Measurements from ENCODE around the gene NHS.

Gene NHS

GRCh38 chrX:17634542-17635207, 259.7 kb downstream of the NHS start:
- Histone ChIP-seq H4K20me1 (ENCODE audit: insufficient read depth, low read length) (no peaks in the 10 kb centered on the region), H3K36me3 (ENCODE audit: insufficient read depth, low read length) (no peaks in the 10 kb centered on the region), H3K27me3 (ENCODE audit: insufficient read depth, low read length, poor library complexity) (no peaks in the 10 kb centered on the region), H3K27ac (ENCODE audit: low read length) (no peak overlapping the region), H3K4me1 (ENCODE audit: insufficient read depth, low read length) (no peaks in the 10 kb centered on the region), H3K9me3 (ENCODE audit: insufficient read depth, low read length, severe bottlenecking) (no peaks in the 10 kb centered on the region), H3K79me2 (ENCODE audit: insufficient read depth, low read length) (no peaks in the 10 kb centered on the region), H3K9ac (ENCODE audit: low read depth, low read length) (no peak overlapping the region), H2AFZ (ENCODE audit: low read depth, low read length) (no peak overlapping the region), H3K4me3 (ENCODE audit: low read depth in 1 of 2, low read length in 2 of 2) (no peak overlapping the region), H3K4me2 (ENCODE audit: insufficient read depth, low read length) (no peak overlapping the region)
- ATAC-seq (ENCODE audit: insufficient read depth, low read depth) (no peak), DNase-seq (no peak)
- TF ChIP-seq EZH2 (IDR thresholded peaks at IDR 0.05; ENCODE audit: borderline replicate concordance, low read depth, low read length, severe bottlenecking) = no peak
- no peak for TF ChIP-seq CTCF (IDR thresholded peaks at IDR 0.05; ENCODE audit: borderline replicate concordance, extremely low read depth, low read length, poor library complexity, severe bottlenecking)

GRCh38 chrX:17635231-17635630, 260.2 kb downstream of the NHS start:
- no peak for DNase-seq
- no peak overlapping the region for H2AFZ ChIP-seq (ENCODE audit: low read depth, low read length)
- no peaks in the 10 kb centered on the region for H4K20me1 ChIP-seq (ENCODE audit: insufficient read depth, low read length)
- no peak overlapping the region for H3K4me3 ChIP-seq (ENCODE audit: low read depth in 1 of 2, low read length in 2 of 2)
- no peak for ATAC-seq (ENCODE audit: insufficient read depth, low read depth)
- H3K79me2 ChIP-seq (ENCODE audit: insufficient read depth, low read length) = no peaks in the 10 kb centered on the region
- no peak overlapping the region for H3K9ac ChIP-seq (ENCODE audit: low read depth, low read length)
- H3K4me1 ChIP-seq (ENCODE audit: insufficient read depth, low read length) = no peaks in the 10 kb centered on the region
- H3K4me2 ChIP-seq (ENCODE audit: insufficient read depth, low read length) = no peak overlapping the region
- H3K9me3 ChIP-seq (ENCODE audit: insufficient read depth, low read length, severe bottlenecking) = no peaks in the 10 kb centered on the region
- no peaks in the 10 kb centered on the region for H3K27me3 ChIP-seq (ENCODE audit: insufficient read depth, low read length, poor library complexity)
- TF ChIP-seq EZH2 (IDR thresholded peaks at IDR 0.05; ENCODE audit: borderline replicate concordance, low read depth, low read length, severe bottlenecking) (no peak), CTCF (IDR thresholded peaks at IDR 0.05; ENCODE audit: borderline replicate concordance, extremely low read depth, low read length, poor library complexity, severe bottlenecking) (no peak)
- no peak overlapping the region for H3K27ac ChIP-seq (ENCODE audit: low read length)
- no peaks in the 10 kb centered on the region for H3K36me3 ChIP-seq (ENCODE audit: insufficient read depth, low read length)

GRCh38 chrX:17637235-17637634, 262.2 kb downstream of the NHS start:
- Histone ChIP-seq H3K27me3 (ENCODE audit: insufficient read depth, low read length, poor library complexity) (no peaks in the 10 kb centered on the region), H3K27ac (ENCODE audit: low read length) (no peak overlapping the region), H3K9me3 (ENCODE audit: insufficient read depth, low read length, severe bottlenecking) (no peaks in the 10 kb centered on the region), H3K79me2 (ENCODE audit: insufficient read depth, low read length) (no peaks in the 10 kb centered on the region), H3K4me1 (ENCODE audit: insufficient read depth, low read length) (no peaks in the 10 kb centered on the region), H3K9ac (ENCODE audit: low read depth, low read length) (no peak overlapping the region), H3K36me3 (ENCODE audit: insufficient read depth, low read length) (no peaks in the 10 kb centered on the region), H3K4me3 (ENCODE audit: low read depth in 1 of 2, low read length in 2 of 2) (no peak overlapping the region), H2AFZ (ENCODE audit: low read depth, low read length) (no peak overlapping the region), H4K20me1 (ENCODE audit: insufficient read depth, low read length) (no peaks in the 10 kb centered on the region), H3K4me2 (ENCODE audit: insufficient read depth, low read length) (no peak overlapping the region)
- ATAC-seq (ENCODE audit: insufficient read depth, low read depth) = no peak
- no peak for DNase-seq
- no peak for TF ChIP-seq EZH2 (IDR thresholded peaks at IDR 0.05; ENCODE audit: borderline replicate concordance, low read depth, low read length, severe bottlenecking)
- no peak for TF ChIP-seq CTCF (IDR thresholded peaks at IDR 0.05; ENCODE audit: borderline replicate concordance, extremely low read depth, low read length, poor library complexity, severe bottlenecking)
